Activated CD4-positive, alpha-beta T cell treated with anti-CD3 and anti-CD28 coated beads for 4 hours (primary cell): Measurements from ENCODE around the gene MAST2.

Experiments
- DNase-seq, 2 donors: peaks; one replicate each; pipeline ENCODE4 v3.0.0-alpha.2; 2020

MAST2 gene

GRCh38 chr1:45995298-45995697 is 191.9 kb downstream of the MAST2 start:
- DNase-seq, result no peak

DNA sequence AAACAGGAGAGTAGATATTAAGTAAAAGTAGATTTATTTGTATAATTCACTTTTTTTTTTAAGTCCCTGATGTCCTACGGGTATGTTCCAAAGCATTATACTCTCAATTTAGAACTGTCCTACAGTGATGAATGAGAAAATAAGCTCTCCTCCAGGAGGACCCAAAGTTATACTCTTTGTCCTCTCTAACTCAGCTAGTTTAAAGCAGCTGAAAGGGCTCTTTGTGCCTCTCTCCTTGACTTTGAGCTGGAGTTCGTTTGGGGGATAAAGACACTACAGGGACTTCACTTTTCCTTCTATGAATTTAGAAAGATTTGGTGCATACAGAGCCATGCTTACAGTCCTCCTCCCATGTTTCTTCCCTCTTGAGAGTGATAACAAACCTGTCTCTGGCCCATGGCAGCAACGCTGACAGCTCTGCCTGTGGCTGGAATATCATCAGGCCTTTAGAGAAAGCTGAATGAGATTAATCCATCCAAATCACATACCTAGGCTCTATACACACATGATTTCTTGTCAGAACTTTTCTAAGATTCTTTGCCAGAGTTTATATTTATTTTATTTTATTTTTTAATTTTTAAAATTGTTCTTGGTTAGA is 194.7 kb downstream of the MAST2 start:
- no peak for DNase-seq

- no peak for DNase-seq
Measured at GRCh38 chr1:45999507-45999906, 196.1 kb downstream of the MAST2 start.

- DNase-seq, result no peak
Measured at GRCh38 chr1:46001081-46001785, 197.8 kb downstream of the MAST2 start.

GRCh38 chr1:46002551-46003150 is 199.2 kb downstream of the MAST2 start:
- no peak for DNase-seq

- DNase-seq, result no peak
Measured at GRCh38 chr1:46003315-46003714, 199.9 kb downstream of the MAST2 start.

DNA sequence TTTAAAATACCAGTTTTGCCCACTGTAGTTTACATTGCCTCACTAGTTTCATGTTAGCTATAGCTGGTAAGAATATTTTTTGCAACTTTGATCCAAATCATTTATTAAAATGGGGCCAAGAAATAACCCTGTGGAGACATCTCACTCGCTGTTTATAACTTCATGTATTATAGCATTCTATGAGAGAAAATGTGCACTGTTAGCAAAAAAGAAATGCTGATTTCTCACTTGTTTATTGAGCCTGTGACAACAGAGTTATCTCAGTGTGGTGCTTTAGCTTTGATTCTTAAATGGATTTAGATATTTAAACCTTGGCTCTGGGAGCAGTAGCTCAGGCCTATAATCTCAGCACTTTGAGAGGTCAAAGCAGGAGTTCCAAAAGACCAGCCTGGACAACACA is 201.1 kb downstream of the MAST2 start:
- DNase-seq, result no peak

DNA sequence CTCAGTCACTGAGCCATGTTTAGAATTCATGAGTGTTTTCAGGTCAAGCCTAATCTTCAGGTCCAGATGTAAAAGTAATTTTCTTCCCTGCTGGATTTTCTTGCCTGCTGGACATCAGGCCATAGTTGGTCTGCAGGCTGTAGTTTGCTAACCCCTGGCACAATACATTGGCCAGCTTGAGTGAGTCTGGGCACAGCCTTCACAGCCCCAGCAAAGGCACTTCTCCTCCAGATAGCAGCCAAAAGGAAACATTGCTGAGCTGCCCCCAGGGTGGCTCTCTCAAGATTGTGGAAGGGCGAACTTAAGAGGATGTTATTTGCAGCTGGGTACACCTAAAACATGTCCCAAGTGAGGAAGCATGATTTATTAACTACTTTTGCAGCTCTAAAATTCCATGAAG is 202.2 kb downstream of the MAST2 start:
- no peak for DNase-seq

GRCh38 chr1:46008585-46008984 is 205.2 kb downstream of the MAST2 start:
- no peak for DNase-seq

DNA sequence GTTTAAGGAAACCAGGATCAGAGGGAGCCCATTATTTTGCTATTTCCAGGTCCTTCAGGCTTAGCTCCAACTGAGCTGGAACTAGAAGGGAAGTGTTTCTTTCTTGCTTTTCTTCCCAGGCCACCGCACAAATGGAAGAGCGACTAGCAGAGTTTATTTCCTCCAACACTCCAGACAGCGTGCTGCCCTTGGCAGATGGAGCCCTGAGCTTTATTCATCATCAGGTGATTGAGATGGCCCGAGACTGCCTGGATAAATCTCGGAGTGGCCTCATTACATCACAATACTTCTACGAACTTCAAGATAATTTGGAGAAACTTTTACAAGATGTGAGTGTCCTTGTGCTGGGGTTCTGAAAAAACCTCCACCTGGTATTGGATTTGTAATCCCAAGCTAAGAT is 207.2 kb downstream of the MAST2 start:
- no peak for DNase-seq

DNA sequence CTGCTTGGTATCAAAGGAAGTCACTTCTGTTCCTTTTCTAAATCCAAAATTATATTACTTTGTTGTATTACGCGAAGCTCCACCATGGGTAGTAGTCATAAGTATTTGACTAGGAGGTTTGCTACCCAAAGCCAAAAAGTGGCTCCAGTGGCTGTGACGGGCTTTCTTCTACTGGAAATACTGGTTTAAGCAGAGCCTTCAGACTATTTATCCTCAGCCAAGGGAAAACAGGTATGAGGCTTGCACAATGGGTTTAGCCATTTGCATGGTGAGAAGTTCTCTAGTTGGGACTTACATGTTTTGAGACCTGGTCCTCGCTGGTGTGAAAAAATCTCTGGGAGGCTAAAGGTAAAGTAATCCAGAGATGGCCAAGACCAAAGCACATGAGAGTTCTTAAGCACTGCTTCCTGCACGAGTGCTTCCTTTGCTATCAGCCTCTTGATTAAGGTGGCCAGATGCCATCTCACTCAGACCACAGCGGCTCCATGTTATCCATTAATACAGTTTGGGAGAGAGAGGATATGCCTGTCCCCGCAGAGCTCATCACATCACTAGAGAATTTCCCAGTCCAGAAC is 207.8 kb downstream of the MAST2 start:
- DNase-seq, result no peak

DNA sequence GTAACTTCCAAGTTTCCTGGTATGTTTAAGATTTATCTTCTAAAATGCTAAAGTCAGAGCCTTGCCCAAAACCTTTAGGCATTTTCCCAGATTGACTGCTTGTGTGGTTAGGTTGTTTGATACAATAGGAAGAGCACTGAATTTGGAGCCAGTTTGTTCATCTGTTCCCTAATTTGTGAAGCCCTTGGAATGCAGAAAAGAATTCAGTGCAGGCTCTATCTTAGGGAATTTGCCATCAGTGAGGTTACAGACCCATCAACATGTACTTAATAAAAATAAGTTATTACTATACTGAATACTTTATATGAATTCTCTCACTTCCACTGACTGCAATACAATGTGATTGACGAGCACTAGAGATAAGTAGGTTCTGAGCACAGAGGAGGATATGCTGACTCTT is 208.8 kb downstream of the MAST2 start:
- DNase-seq, result no peak

GRCh38 chr1:46013581-46013980 is 210.2 kb downstream of the MAST2 start:
- DNase-seq, result no peak

DNA sequence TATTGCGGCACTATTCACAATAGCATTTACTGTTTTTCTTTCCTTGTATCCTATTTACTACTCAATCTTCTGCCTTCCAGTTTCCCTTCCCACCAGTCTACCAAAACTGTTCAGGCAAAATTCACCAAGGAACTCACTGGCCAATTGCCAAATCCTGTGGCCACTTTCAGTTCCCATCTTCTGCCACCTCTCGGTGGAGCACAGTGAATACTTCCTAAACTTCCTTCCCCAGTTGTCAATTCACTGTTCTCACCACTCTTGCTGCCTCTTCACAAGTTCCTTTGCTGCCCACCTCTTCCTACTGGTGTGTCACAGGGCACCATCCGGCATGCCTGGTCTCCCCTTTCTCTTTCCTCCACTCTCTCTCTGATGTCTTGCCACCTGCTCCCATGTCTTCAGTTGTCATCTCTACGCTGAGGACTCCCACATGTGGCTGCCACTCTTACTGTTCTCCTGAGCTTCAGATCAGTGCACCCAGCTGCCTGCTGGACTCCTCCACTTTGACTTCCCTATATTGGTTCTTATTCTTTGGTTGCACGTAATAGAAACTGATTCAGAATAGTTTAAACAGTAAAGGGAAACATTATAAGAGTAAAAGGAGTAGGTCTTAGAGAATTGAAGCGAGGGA is 214.6 kb downstream of the MAST2 start:
- no peak for DNase-seq

DNA sequence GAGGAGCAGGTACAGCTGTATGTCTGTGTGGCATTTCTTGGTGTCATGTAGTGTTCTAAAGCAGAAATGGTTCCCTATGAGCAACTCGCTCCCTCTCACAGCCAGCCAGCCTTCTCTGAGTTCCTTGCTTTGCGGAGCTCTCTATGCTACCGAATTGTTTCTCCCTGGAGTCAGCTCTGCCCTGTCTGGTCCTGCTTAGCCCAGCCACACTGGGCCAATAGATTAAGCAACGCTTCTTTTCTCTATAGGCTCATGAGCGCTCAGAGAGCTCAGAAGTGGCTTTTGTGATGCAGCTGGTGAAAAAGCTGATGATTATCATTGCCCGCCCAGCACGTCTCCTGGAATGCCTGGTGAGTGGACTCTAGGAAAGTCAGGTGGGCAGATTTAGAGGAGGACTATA is 215.9 kb downstream of the MAST2 start:
- DNase-seq, result no peak

GRCh38 chr1:46020010-46020409 is 216.6 kb downstream of the MAST2 start:
- DNase-seq, result no peak

DNA sequence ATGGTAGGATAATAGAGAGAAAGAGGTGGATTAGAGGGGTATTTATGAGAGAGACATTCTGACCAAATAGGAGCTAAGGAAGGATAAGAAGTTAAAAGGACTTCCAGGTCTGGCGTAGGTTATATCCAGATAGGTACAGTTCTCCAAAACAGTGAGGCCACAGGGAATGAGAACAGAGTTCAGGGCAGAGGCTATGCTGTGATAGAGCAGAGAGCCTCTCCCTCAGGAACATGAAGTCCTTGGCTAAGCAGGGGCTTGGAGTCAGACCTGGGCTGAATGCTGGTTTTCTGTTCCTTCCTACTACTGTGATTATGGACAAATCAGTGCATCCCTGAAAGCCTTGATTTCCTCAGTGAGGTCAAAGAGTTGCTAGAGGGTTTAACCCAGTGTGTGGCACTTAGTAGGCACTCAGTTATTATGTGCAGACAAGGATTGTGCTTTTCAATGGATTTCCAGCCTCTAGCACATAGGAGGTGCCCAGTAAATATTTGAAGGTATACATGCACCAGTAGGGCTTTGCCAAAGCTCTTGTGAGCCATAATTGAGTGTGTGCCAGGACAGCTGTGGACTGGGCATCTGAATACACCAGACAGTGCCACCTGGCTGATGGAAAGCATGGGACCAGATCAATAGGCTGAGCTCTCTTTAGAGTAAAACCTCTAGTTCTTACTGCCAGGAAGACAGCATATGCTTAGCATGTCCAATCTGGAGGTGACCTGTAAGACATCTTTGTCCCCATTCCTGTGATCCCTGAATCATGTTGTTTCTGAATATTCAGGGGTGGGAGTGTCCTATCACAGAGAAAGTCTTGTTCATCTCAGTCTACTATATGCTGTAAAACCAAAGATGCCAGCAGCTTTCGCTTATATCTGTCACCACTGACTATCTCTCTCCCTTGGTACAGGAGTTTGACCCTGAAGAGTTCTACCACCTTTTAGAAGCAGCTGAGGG is 217.9 kb downstream of the MAST2 start:
- no peak for DNase-seq

GRCh38 chr1:46026531-46026930 is 223.1 kb downstream of the MAST2 start:
- DNase-seq, result no peak

DNA sequence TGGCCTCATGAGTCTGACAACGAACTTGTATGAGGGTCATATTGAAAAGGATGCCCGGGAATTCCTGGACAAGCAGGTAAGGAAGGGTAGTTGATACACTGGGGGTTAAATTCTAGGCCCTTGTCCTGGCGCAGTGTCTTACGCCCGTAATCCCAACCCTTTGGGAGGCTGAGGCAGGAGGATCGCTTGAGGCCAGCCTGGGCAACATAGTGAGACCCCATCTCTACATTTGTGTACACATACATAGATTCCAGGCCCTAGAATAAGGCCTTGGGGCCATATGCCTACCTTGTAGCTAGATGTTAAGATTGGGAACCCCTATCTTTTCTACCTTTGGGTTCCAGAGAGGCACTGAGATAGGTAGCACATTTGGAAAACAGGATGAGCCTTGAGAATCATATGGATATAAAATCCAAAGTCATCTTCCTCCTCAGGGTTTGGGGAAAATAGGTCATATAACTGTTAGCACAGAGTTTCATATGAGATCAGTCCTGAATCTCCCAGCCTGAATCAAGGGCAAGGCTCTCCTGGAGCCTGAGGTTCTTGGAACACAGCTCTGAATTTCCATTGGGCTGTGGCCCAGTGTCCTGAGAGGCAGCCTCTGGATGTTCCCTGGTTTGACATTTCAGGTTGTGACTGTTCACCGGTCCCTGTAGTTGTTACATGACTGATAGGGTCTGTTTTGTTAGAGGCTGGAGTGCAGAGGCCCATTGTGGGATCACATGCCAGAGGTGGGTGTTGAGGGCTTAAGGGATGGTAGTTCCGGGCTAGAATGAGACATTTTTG is 224.6 kb downstream of the MAST2 start:
- no peak for DNase-seq

DNA sequence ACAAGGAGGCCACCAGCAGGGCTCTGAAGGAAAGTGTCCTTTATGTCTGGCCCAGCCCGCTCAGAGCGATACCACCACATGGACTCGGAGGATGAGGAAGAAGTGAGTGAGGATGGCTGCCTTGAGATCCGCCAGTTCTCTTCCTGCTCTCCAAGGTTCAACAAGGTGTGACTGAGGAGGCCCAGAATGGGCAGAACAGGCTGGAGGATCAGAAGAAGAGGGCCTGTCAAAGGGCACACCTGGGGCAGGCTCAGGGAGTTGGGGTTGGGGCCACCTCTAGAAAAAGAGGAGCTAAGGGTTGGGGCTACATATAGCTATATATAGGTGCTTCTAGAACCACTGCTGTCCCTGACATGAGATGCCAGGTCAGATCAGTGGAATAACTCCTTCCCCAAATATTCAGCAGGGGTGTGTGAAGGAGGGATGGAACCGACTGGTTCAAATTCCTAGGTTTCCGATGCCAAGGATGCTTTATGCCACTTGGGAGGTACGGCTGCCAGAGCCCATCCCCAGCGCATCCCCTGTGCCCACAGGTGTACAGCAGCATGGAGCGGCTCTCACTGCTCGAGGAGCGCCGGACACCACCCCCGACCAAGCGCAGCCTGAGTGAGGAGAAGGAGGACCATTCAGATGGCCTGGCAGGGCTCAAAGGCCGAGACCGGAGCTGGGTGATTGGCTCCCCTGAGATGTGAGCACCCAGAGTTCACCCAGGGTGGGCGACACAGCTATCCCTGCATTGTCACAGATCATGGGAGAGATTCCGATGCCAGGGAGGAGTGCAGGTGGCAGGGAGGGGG is 226.9 kb downstream of the MAST2 start:
- DNase-seq, result no peak
